K562 (cell line): ENCODE data around the gene SOWAHC. TPM values are rescaled to one million over a fixed set of nuclear protein-coding genes. Genes with fewer than 3 reads are reported as not detected.

Source experiments
- BRF2 ChIP-seq: IDR thresholded peaks from 3 replicates; pipeline ENCODE4 v1.6.1; 2011; ENCODE audit warnings: borderline replicate concordance, mild to moderate bottlenecking; ENCODE audit not compliant: insufficient read length, insufficient read depth
- CBFA2T2 ChIP-seq: fragments of 450-650 bp; conservative IDR thresholded peaks from 2 replicates; pipeline ENCODE4 v1.6.1; 2017; ENCODE audit warnings: mild to moderate bottlenecking
- POLR2B ChIP-seq: fragments of 450-650 bp; IDR thresholded peaks from 2 replicates; pipeline ENCODE4 v1.6.1; 2018; ENCODE audit warnings: low read depth; ENCODE audit not compliant: partially characterized antibody
- PRDM10 ChIP-seq: fragments of 450-650 bp; IDR thresholded peaks from 2 replicates; pipeline ENCODE4 v1.6.1; 2018; ENCODE audit not compliant: partially characterized antibody
- ZNF184 ChIP-seq: sonication (generic); formaldehyde crosslinking; IDR thresholded peaks from 2 replicates; pipeline ENCODE4 v1.5.0; 2020; ENCODE audit warnings: missing genetic modification reagents
- polyA plus RNA-seq, 8 experiments: library from polyadenylated mRNA; depleted of rRNA in 4 of 8; stranded (reverse) in 5 of 8; unstranded in 3 of 8; fragments of >200 nt; fragmentation: Nextera tagmentation in 2 of 8; fragmentation: Illumina TruSeq in 1 of 8; extraction: Ambion mirVana in 2 of 8; extraction: Trizol in 1 of 8; gene quantifications; 2 replicates each; pipeline versions ENCODE4 v1.2.1 to v1.2.3, GENCODE V29; 2011 to 2014; ENCODE audit warnings: inconsistent platforms in 1 of 8, missing spikeins in 1 of 8
- total RNA-seq, 7 experiments: library from RNA; depleted of rRNA in 6 of 7; stranded (reverse); fragments of >200 nt in 6 of 7; fragmentation: Illumina TruSeq in 2 of 7; extraction: Trizol in 2 of 7; gene quantifications; 2 replicates each; pipeline versions ENCODE4 v1.2.1 to v1.2.3, GENCODE V29; 2011 to 2021; ENCODE audit warnings: low replicate concordance in 1 of 7
- TF ChIP-seq, protein P1 (sequence below): IDR thresholded peaks from 3 replicates; pipeline ENCODE4 v1.6.1; 2011; ENCODE audit warnings: borderline replicate concordance, mild to moderate bottlenecking, moderate library complexity; ENCODE audit not compliant: insufficient read length; ENCODE audit errors: extremely low read depth

SOWAHC gene
- total and polyA plus RNA-seq, 9 of the 15 experiments (the other 6 are each of a cell fraction or from before 2014, with no cell fraction given), result 0.04 TPM; not detected in 8

DNA sequence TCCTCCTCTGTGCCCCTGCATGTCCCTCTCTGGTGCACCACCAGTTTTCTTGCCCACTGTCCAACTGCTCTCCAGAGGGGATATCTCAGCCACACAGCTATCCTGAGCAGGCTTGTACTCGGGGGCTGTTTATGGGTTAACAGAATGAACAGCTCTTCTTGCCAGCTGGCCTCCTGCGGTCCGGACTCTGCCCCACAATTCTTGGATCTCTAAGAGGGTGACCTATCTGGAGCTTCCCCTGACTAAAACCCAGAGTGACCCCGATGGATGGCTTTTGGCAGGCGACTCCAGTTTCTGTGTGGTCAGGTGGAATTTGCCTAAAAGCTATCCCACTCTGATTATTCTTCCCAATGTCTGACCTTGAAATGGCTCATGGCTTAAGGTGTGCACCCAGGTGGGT, 9.1 kb downstream of the SOWAHC start (continued):
- TF ChIP-seq PRDM10 (no peak), BRF2 (no peak), POLR2B (no peak), CBFA2T2 (no peak), ZNF184 (no peak)
- TF ChIP-seq, protein P1, sequence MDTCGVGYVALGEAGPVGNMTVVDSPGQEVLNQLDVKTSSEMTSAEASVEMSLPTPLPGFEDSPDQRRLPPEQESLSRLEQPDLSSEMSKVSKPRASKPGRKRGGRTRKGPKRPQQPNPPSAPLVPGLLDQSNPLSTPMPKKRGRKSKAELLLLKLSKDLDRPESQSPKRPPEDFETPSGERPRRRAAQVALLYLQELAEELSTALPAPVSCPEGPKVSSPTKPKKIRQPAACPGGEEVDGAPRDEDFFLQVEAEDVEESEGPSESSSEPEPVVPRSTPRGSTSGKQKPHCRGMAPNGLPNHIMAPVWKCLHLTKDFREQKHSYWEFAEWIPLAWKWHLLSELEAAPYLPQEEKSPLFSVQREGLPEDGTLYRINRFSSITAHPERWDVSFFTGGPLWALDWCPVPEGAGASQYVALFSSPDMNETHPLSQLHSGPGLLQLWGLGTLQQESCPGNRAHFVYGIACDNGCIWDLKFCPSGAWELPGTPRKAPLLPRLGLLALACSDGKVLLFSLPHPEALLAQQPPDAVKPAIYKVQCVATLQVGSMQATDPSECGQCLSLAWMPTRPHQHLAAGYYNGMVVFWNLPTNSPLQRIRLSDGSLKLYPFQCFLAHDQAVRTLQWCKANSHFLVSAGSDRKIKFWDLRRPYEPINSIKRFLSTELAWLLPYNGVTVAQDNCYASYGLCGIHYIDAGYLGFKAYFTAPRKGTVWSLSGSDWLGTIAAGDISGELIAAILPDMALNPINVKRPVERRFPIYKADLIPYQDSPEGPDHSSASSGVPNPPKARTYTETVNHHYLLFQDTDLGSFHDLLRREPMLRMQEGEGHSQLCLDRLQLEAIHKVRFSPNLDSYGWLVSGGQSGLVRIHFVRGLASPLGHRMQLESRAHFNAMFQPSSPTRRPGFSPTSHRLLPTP, result no peak
- TF ChIP-seq, all 486 proteins: peak for 0
